GM19324 (cell line): Measurements from ENCODE around the gene CCDC179.

ENCODE experiments used
- ATAC-seq: cut with Tn5 transposase; IDR thresholded peaks from one replicate; pipeline ENCODE4 v1.9.1; 2021; ENCODE audit warnings: mild to moderate bottlenecking, moderate library complexity; ENCODE audit not compliant: unreplicated experiment, low FRiP score

CCDC179 gene

GRCh38 chr11:22860241-22860640, at the start of gene CCDC179:
TSS of gene CCDC179 (minus strand) at chr11:22860474. CDS start at chr11:22860421, 53 bp downstream.
- ATAC-seq, result no peak

- ATAC-seq, result no peak
These were observed 43.5 kb upstream of the CCDC179 start for GRCh38 chr11:22903782-22904181.

GRCh38 chr11:22901603-22902002, 41.3 kb upstream of the CCDC179 start:
- ATAC-seq, result no peak

- ATAC-seq, result no peak
These were observed 40.7 kb upstream of the CCDC179 start for GRCh38 chr11:22900764-22901486.

- ATAC-seq, result no peak
These were observed 37.8 kb upstream of the CCDC179 start for GRCh38 chr11:22898036-22898435.

- ATAC-seq, result no peak
These were observed 30.0 kb upstream of the CCDC179 start for GRCh38 chr11:22890227-22890626.

GRCh38 chr11:22884217-22884616, 23.9 kb upstream of the CCDC179 start:
- ATAC-seq, result no peak

GRCh38 chr11:22879630-22880029, 19.4 kb upstream of the CCDC179 start:
- no peak for ATAC-seq

- ATAC-seq, result no peak
These were observed 18.3 kb upstream of the CCDC179 start for GRCh38 chr11:22878604-22879003.

- no peak for ATAC-seq
These were observed 17.8 kb upstream of the CCDC179 start for GRCh38 chr11:22878039-22878438.

- ATAC-seq, result peak; percentile 87
These were observed 15.7 kb upstream of the CCDC179 start for GRCh38 chr11:22875869-22876473.

- no peak for ATAC-seq
These were observed 9.1 kb upstream of the CCDC179 start for GRCh38 chr11:22869325-22869724.

- ATAC-seq, result no peak
These were observed 518 bp downstream of the CCDC179 start for GRCh38 chr11:22859756-22860155.

- ATAC-seq, result no peak
These were observed 8.8 kb downstream of the CCDC179 start for GRCh38 chr11:22851477-22851876.

- no peak for ATAC-seq
These were observed 13.5 kb downstream of the CCDC179 start for GRCh38 chr11:22846726-22847125.

GRCh38 chr11:22832315-22833015, 27.8 kb downstream of the CCDC179 start:
- no peak for ATAC-seq

GRCh38 chr11:22830082-22830414, 30.2 kb downstream of the CCDC179 start:
- no peak for ATAC-seq

- peak; percentile 95 for ATAC-seq
These were observed 30.8 kb downstream of the CCDC179 start, which contains the start of gene SVIP for GRCh38 chr11:22829231-22830081. TSS of gene SVIP (minus strand) at chr11:22829801. CDS start at chr11:22829748, 53 bp downstream.

- ATAC-seq, result no peak
These were observed 31.9 kb downstream of the CCDC179 start for GRCh38 chr11:22828373-22828772.

- no peak for ATAC-seq
These were observed 38.1 kb downstream of the CCDC179 start for GRCh38 chr11:22822203-22822602.

- ATAC-seq, result no peak
These were observed 50.4 kb downstream of the CCDC179 start for GRCh38 chr11:22809893-22810292.
